IPS-20b (cell line): ENCODE data around the gene FER1L5.
A peak's percentile ranks its signal among the peaks of the same experiment; 100 is the strongest.

ENCODE experiments used
- H3K27ac ChIP-seq: one replicate; pipeline ENCODE4 v1.5.1; 2013; ENCODE audit warnings: low read length
- H3K27me3 ChIP-seq: 2 replicates; pipeline ENCODE4 v1.6.1; 2013; ENCODE audit warnings: mild to moderate bottlenecking, low read length, inconsistent platforms; ENCODE audit not compliant: insufficient read depth
- H3K36me3 ChIP-seq: 2 replicates; pipeline ENCODE4 v1.6.1; 2013; ENCODE audit warnings: low read depth, mild to moderate bottlenecking, inconsistent platforms, low read length, moderate library complexity; ENCODE audit not compliant: insufficient read depth
- H3K4me1 ChIP-seq: 2 replicates; pipeline ENCODE4 v1.6.1; 2013; ENCODE audit warnings: mild to moderate bottlenecking, control low read depth, inconsistent platforms, low read length, moderate library complexity; ENCODE audit not compliant: insufficient read depth
- H3K4me3 ChIP-seq: 2 replicates; pipeline ENCODE4 v1.5.1; 2013; ENCODE audit warnings: mild to moderate bottlenecking, low read length, inconsistent platforms
- H3K9ac ChIP-seq: 2 replicates; pipeline ENCODE4 v1.6.1; 2013; ENCODE audit warnings: low read depth, mild to moderate bottlenecking, inconsistent platforms, low read length, moderate library complexity
- H3K9me3 ChIP-seq: 2 replicates; pipeline ENCODE4 v1.6.1; 2013; ENCODE audit warnings: mild to moderate bottlenecking, low read depth, low read length, inconsistent platforms; ENCODE audit not compliant: insufficient read depth

The FER1L5 gene

GRCh38 chr2:96710985-96711384 is 68.4 kb downstream of the FER1L5 start:
- Histone ChIP-seq H3K4me1 (no peaks in the 10 kb centered on the region), H3K9ac (no peak overlapping the region), H3K4me3 (no peak overlapping the region), H3K27ac (no peak overlapping the region), H3K36me3 (peaks cover 64% of the 10 kb centered on the region), H3K9me3 (no peaks in the 10 kb centered on the region), H3K27me3 (no peaks in the 10 kb centered on the region)

- Histone ChIP-seq H3K4me1 (no peaks in the 10 kb centered on the region), H3K4me3 (no peak overlapping the region), H3K9ac (no peak overlapping the region), H3K9me3 (no peaks in the 10 kb centered on the region), H3K27me3 (no peaks in the 10 kb centered on the region), H3K36me3 (peaks cover 41% of the 10 kb centered on the region), H3K27ac (no peak overlapping the region)
Observed at GRCh38 chr2:96715658-96716057, 73.1 kb downstream of the FER1L5 start.

- Histone ChIP-seq H3K27me3 (no peaks in the 10 kb centered on the region), H3K4me1 (no peaks in the 10 kb centered on the region), H3K36me3 (peaks cover 34% of the 10 kb centered on the region), H3K27ac (no peak overlapping the region), H3K9me3 (no peaks in the 10 kb centered on the region), H3K9ac (no peak overlapping the region), H3K4me3 (no peak overlapping the region)
Observed at GRCh38 chr2:96716388-96716787, 73.8 kb downstream of the FER1L5 start.

GRCh38 chr2:96726131-96726530 is 83.6 kb downstream of the FER1L5 start:
- H3K27ac ChIP-seq = no peak overlapping the region
- no peaks in the 10 kb centered on the region for H3K9me3 ChIP-seq
- no peak overlapping the region for H3K4me3 ChIP-seq
- H3K9ac ChIP-seq = no peak overlapping the region
- H3K36me3 ChIP-seq = peaks cover 42% of the 10 kb centered on the region
- no peaks in the 10 kb centered on the region for H3K27me3 ChIP-seq
- no peaks in the 10 kb centered on the region for H3K4me1 ChIP-seq

- no peaks in the 10 kb centered on the region for H3K4me1 ChIP-seq
- no peak overlapping the region for H3K9ac ChIP-seq
- no peak overlapping the region for H3K4me3 ChIP-seq
- H3K27ac ChIP-seq = no peak overlapping the region
- H3K27me3 ChIP-seq = no peaks in the 10 kb centered on the region
- peaks cover 55% of the 10 kb centered on the region for H3K36me3 ChIP-seq
- H3K9me3 ChIP-seq = no peaks in the 10 kb centered on the region
Observed at GRCh38 chr2:96727431-96727830, 84.9 kb downstream of the FER1L5 start.

- no peaks in the 10 kb centered on the region for H3K9me3 ChIP-seq
- H3K4me1 ChIP-seq = no peaks in the 10 kb centered on the region
- no peak overlapping the region for H3K4me3 ChIP-seq
- H3K9ac ChIP-seq = no peak overlapping the region
- H3K36me3 ChIP-seq = peaks cover 71% of the 10 kb centered on the region
- no peak overlapping the region for H3K27ac ChIP-seq
- no peaks in the 10 kb centered on the region for H3K27me3 ChIP-seq
Observed at GRCh38 chr2:96729748-96730147, 87.2 kb downstream of the FER1L5 start.

GRCh38 chr2:96730212-96730611 is 87.6 kb downstream of the FER1L5 start:
- H3K9me3 ChIP-seq = no peaks in the 10 kb centered on the region
- H3K4me1 ChIP-seq = no peaks in the 10 kb centered on the region
- no peak overlapping the region for H3K4me3 ChIP-seq
- no peak overlapping the region for H3K27ac ChIP-seq
- H3K27me3 ChIP-seq = no peaks in the 10 kb centered on the region
- H3K36me3 ChIP-seq = peaks cover 76% of the 10 kb centered on the region
- no peak overlapping the region for H3K9ac ChIP-seq

- H3K27ac ChIP-seq = no peak overlapping the region
- peaks cover 79% of the 10 kb centered on the region for H3K36me3 ChIP-seq
- H3K9me3 ChIP-seq = no peaks in the 10 kb centered on the region
- no peak overlapping the region for H3K9ac ChIP-seq
- H3K4me3 ChIP-seq = no peak overlapping the region
- H3K27me3 ChIP-seq = no peaks in the 10 kb centered on the region
- H3K4me1 ChIP-seq = no peaks in the 10 kb centered on the region
Observed at GRCh38 chr2:96733931-96734330, 91.4 kb downstream of the FER1L5 start.

- Histone ChIP-seq H3K9ac (no peak overlapping the region), H3K4me1 (0 out of 2 replicates have a peak, but pooled peaks cover 3% of the 10 kb centered on the region), H3K27ac (no peak overlapping the region), H3K36me3 (peaks cover 71% of the 10 kb centered on the region), H3K9me3 (no peaks in the 10 kb centered on the region), H3K4me3 (no peak overlapping the region), H3K27me3 (no peaks in the 10 kb centered on the region)
Observed at GRCh38 chr2:96734880-96735583, 92.5 kb downstream of the FER1L5 start.

GRCh38 chr2:96737251-96737650 is 94.7 kb downstream of the FER1L5 start:
- H3K27me3 ChIP-seq = no peaks in the 10 kb centered on the region
- H3K9me3 ChIP-seq = no peaks in the 10 kb centered on the region
- peaks cover 49% of the 10 kb centered on the region for H3K36me3 ChIP-seq
- H3K9ac ChIP-seq = no peak overlapping the region
- H3K4me3 ChIP-seq = no peak overlapping the region
- no peak overlapping the region for H3K27ac ChIP-seq
- H3K4me1 ChIP-seq = 0 out of 2 replicates have a peak, but pooled peaks cover 3% of the 10 kb centered on the region

- Histone ChIP-seq H3K27ac (no peak overlapping the region), H3K9ac (no peak overlapping the region), H3K27me3 (no peaks in the 10 kb centered on the region), H3K4me3 (no peak overlapping the region), H3K36me3 (peaks cover 45% of the 10 kb centered on the region), H3K4me1 (0 out of 2 replicates have a peak, but pooled peaks cover 3% of the 10 kb centered on the region), H3K9me3 (no peaks in the 10 kb centered on the region)
Observed at GRCh38 chr2:96737831-96738230, 95.3 kb downstream of the FER1L5 start.

GRCh38 chr2:96739076-96739632 is 96.6 kb downstream of the FER1L5 start:
- Histone ChIP-seq H3K9ac (peak overlapping the region; percentile 89), H3K27ac (no peak overlapping the region), H3K36me3 (peaks cover 31% of the 10 kb centered on the region), H3K9me3 (no peaks in the 10 kb centered on the region), H3K4me3 (peak overlapping the region; percentile 94), H3K27me3 (no peaks in the 10 kb centered on the region), H3K4me1 (0 out of 2 replicates have a peak, but pooled peaks cover 3% of the 10 kb centered on the region)
